ENCODE data around the gene ATRX. TPM values are rescaled to one million over a fixed set of nuclear protein-coding genes. Genes with fewer than 3 reads are reported as not detected.
"Not testable (repeated sequence)": the region's sequence is repeated elsewhere in the genome, so short reads cannot be mapped to it uniquely, and the experiment has no call there.

Gene ATRX
- total and polyA plus RNA-seq, 2 donors (not counting 3 experiments of a cell fraction or from before 2014, with no cell fraction given), result 23.5 to 101 TPM

GRCh38 chrX:77556276-77556675 lies 229.7 kb downstream of the ATRX start:
- dilution Hi-C loops (cut with MboI; ENCODE audit: extremely low pct_ligation_motif_present, low sequenced_read_pairs), result no loop called here

GRCh38 chrX:77548751-77549150 lies 237.3 kb downstream of the ATRX start:
- no peak overlapping the region for H3K4me2 ChIP-seq (ENCODE audit: insufficient read depth, low read length)
- no peaks in the 10 kb centered on the region for H3K79me2 ChIP-seq (ENCODE audit: control insufficient read depth, insufficient read depth, low read length)
- H3K4me3 ChIP-seq (replicated peaks in 1 of 3; ENCODE audit: insufficient read depth in 1 of 3, low read depth in 1 of 3, low read length in 3 of 3), result no peak overlapping the region
- H3K4me1 ChIP-seq (ENCODE audit: control insufficient read depth, extremely low read depth, insufficient read depth, low read length), result no peaks in the 10 kb centered on the region
- ChIA-PET POLR2A (no interaction called here), CTCF (no interaction called here)
- no peaks in the 10 kb centered on the region for H3K9me3 ChIP-seq (replicated peaks; ENCODE audit: control insufficient read depth, insufficient read depth, low read length)
- dilution Hi-C loops (cut with MboI; ENCODE audit: extremely low pct_ligation_motif_present, low sequenced_read_pairs) (no loop called here), intact Hi-C loops (cut with micrococcal nuclease) (no loop called here)
- H2AFZ ChIP-seq (ENCODE audit: low read depth, low read length), result no peak overlapping the region
- DNase-seq (ENCODE audit: low read depth, low spot score), result no peak
- no peaks in the 10 kb centered on the region for H3K9me1 ChIP-seq (replicated peaks; ENCODE audit: control insufficient read depth, extremely low read depth, insufficient read depth, low read length)
- no peaks in the 10 kb centered on the region for H4K20me1 ChIP-seq (replicated peaks; ENCODE audit: control insufficient read depth, extremely low read depth, insufficient read depth, low read length)
- no peak for FAIRE-seq
- BruUV-seq (replicated peaks), result no TSS peak
- no peak overlapping the region for H3K27ac ChIP-seq (ENCODE audit: insufficient read depth, low read depth, low read length)
- no peaks in the 10 kb centered on the region for H3K36me3 ChIP-seq (ENCODE audit: control insufficient read depth in 2 of 2, extremely low read depth in 1 of 2, insufficient read depth in 2 of 2, low read length in 2 of 2)
- H3K9ac ChIP-seq (replicated peaks; ENCODE audit: extremely low read depth, insufficient read depth, low read length), result no peak overlapping the region
- TF ChIP-seq JUN (IDR thresholded peaks at IDR 0.05; ENCODE audit: borderline replicate concordance, insufficient read depth, insufficient read length, low read depth) (no peak), MYC (IDR thresholded peaks at IDR 0.05; ENCODE audit: low read depth, low read length) (no peak)
- H3K27me3 ChIP-seq (ENCODE audit: control insufficient read depth in 2 of 2, insufficient read depth in 2 of 2, low read length in 2 of 2), result no peaks in the 10 kb centered on the region

More at GRCh38 chrX:77556276-77556675, 229.7 kb downstream of the ATRX start:
- intact Hi-C loops (cut with micrococcal nuclease), result no loop called here
- no peaks in the 10 kb centered on the region for H3K79me2 ChIP-seq (ENCODE audit: control insufficient read depth, insufficient read depth, low read length)
- no peak for TF ChIP-seq POLR2AphosphoS5 (IDR thresholded peaks at IDR 0.05; ENCODE audit: insufficient read depth, low read depth, low read length)
- no peak for TF ChIP-seq EZH2 (IDR thresholded peaks at IDR 0.05; ENCODE audit: borderline replicate concordance, low read depth, low read length, severe bottlenecking)
- no peaks in the 10 kb centered on the region for H3K4me1 ChIP-seq (ENCODE audit: control insufficient read depth, extremely low read depth, insufficient read depth, low read length)
- H3K27me3 ChIP-seq (ENCODE audit: control insufficient read depth in 2 of 2, insufficient read depth in 2 of 2, low read length in 2 of 2), result no peaks in the 10 kb centered on the region
- H4K20me1 ChIP-seq (replicated peaks; ENCODE audit: control insufficient read depth, extremely low read depth, insufficient read depth, low read length), result no peaks in the 10 kb centered on the region
- CTCF ChIA-PET, result interaction anchor here (0.7 kb wide), 1 partner anchor 71 kb away, joined by 3 read pairs; no protein-coding TSS in a partner anchor
- H2AFZ ChIP-seq (ENCODE audit: low read depth, low read length), result no peak overlapping the region
- H3K4me2 ChIP-seq (ENCODE audit: insufficient read depth, low read length), result no peak overlapping the region
- no TSS peak for BruUV-seq (replicated peaks)
- no peak for DNase-seq (ENCODE audit: low read depth, low spot score)
- H3K4me3 ChIP-seq (replicated peaks in 1 of 3; ENCODE audit: insufficient read depth in 1 of 3, low read depth in 1 of 3, low read length in 3 of 3), result no peak overlapping the region
- no peaks in the 10 kb centered on the region for H3K9me1 ChIP-seq (replicated peaks; ENCODE audit: control insufficient read depth, extremely low read depth, insufficient read depth, low read length)
- H3K9me3 ChIP-seq (replicated peaks; ENCODE audit: control insufficient read depth, insufficient read depth, low read length), result no peaks in the 10 kb centered on the region
- no peak overlapping the region for H3K9ac ChIP-seq (replicated peaks; ENCODE audit: extremely low read depth, insufficient read depth, low read length)
- no peaks in the 10 kb centered on the region for H3K36me3 ChIP-seq (ENCODE audit: control insufficient read depth in 2 of 2, extremely low read depth in 1 of 2, insufficient read depth in 2 of 2, low read length in 2 of 2)
- no peak for FAIRE-seq
- POLR2A ChIA-PET, result no interaction called here
- H3K27ac ChIP-seq (ENCODE audit: insufficient read depth, low read depth, low read length), result no peak overlapping the region

- CTCF ChIA-PET; H3K4me3 ChIP-seq (replicated peaks in 1 of 3; ENCODE audit: insufficient read depth in 1 of 3, low read depth in 1 of 3, low read length in 3 of 3); H4K20me1 ChIP-seq (replicated peaks; ENCODE audit: control insufficient read depth, extremely low read depth, insufficient read depth, low read length); H3K27me3 ChIP-seq (ENCODE audit: control insufficient read depth in 2 of 2, insufficient read depth in 2 of 2, low read length in 2 of 2); H3K36me3 ChIP-seq (ENCODE audit: control insufficient read depth in 2 of 2, extremely low read depth in 1 of 2, insufficient read depth in 2 of 2, low read length in 2 of 2); H3K4me2 ChIP-seq (ENCODE audit: insufficient read depth, low read length); H3K9ac ChIP-seq (replicated peaks; ENCODE audit: extremely low read depth, insufficient read depth, low read length); dilution Hi-C loops (cut with MboI; ENCODE audit: extremely low pct_ligation_motif_present, low sequenced_read_pairs); intact Hi-C loops (cut with micrococcal nuclease); H3K4me1 ChIP-seq (ENCODE audit: control insufficient read depth, extremely low read depth, insufficient read depth, low read length); H2AFZ ChIP-seq (ENCODE audit: low read depth, low read length); POLR2A ChIA-PET; BruUV-seq (replicated peaks); H3K27ac ChIP-seq (ENCODE audit: insufficient read depth, low read depth, low read length); H3K9me1 ChIP-seq (replicated peaks; ENCODE audit: control insufficient read depth, extremely low read depth, insufficient read depth, low read length); H3K79me2 ChIP-seq (ENCODE audit: control insufficient read depth, insufficient read depth, low read length); DNase-seq (ENCODE audit: low read depth, low spot score); FAIRE-seq; H3K9me3 ChIP-seq (replicated peaks; ENCODE audit: control insufficient read depth, insufficient read depth, low read length): not testable (repeated sequence)
These were observed 246.2 kb downstream of the ATRX start for GRCh38 chrX:77539778-77540177.

- dilution Hi-C loops (cut with MboI; ENCODE audit: extremely low pct_ligation_motif_present, low sequenced_read_pairs); POLR2A ChIA-PET; H3K4me3 ChIP-seq (replicated peaks in 1 of 3; ENCODE audit: insufficient read depth in 1 of 3, low read depth in 1 of 3, low read length in 3 of 3); H3K4me2 ChIP-seq (ENCODE audit: insufficient read depth, low read length); H3K36me3 ChIP-seq (ENCODE audit: control insufficient read depth in 2 of 2, extremely low read depth in 1 of 2, insufficient read depth in 2 of 2, low read length in 2 of 2); H3K9ac ChIP-seq (replicated peaks; ENCODE audit: extremely low read depth, insufficient read depth, low read length); BruUV-seq (replicated peaks); H4K20me1 ChIP-seq (replicated peaks; ENCODE audit: control insufficient read depth, extremely low read depth, insufficient read depth, low read length); H3K27ac ChIP-seq (ENCODE audit: insufficient read depth, low read depth, low read length); DNase-seq (ENCODE audit: low read depth, low spot score); H3K79me2 ChIP-seq (ENCODE audit: control insufficient read depth, insufficient read depth, low read length); intact Hi-C loops (cut with micrococcal nuclease); H2AFZ ChIP-seq (ENCODE audit: low read depth, low read length); H3K9me1 ChIP-seq (replicated peaks; ENCODE audit: control insufficient read depth, extremely low read depth, insufficient read depth, low read length); H3K4me1 ChIP-seq (ENCODE audit: control insufficient read depth, extremely low read depth, insufficient read depth, low read length); H3K27me3 ChIP-seq (ENCODE audit: control insufficient read depth in 2 of 2, insufficient read depth in 2 of 2, low read length in 2 of 2); H3K9me3 ChIP-seq (replicated peaks; ENCODE audit: control insufficient read depth, insufficient read depth, low read length); CTCF ChIA-PET: not testable (repeated sequence)
- FAIRE-seq, result peak; percentile 65
These were observed 254.8 kb downstream of the ATRX start for GRCh38 chrX:77531261-77531660.
